Activated T-cell treated with anti-CD3 and anti-CD28 coated beads, Interleukin-2, amount 50 U/mL, for 24 hours (primary cell): ENCODE measurements around the gene NYNRIN.
"Not testable (repeated sequence)": the region's sequence is repeated elsewhere in the genome, so short reads cannot be mapped to it uniquely, and the experiment has no call there.

Experiments
- DNase-seq: peaks from one replicate; pipeline ENCODE4 v3.0.0-alpha.2; 2020
- H3K27ac Mint-ChIP-seq: 2 replicates; pipeline ENCODE4 v1.8.0; 2020; ENCODE audit warnings: mild to moderate bottlenecking, mixed read lengths
- H3K27me3 Mint-ChIP-seq: 2 replicates; pipeline ENCODE4 v1.8.0; 2020; ENCODE audit warnings: mixed read lengths
- H3K36me3 Mint-ChIP-seq: 2 replicates; pipeline ENCODE4 v1.8.0; 2020; ENCODE audit warnings: low read depth, mixed read lengths
- H3K4me1 Mint-ChIP-seq: 2 replicates; pipeline ENCODE4 v1.8.0; 2020; ENCODE audit warnings: low read depth, mixed read lengths
- H3K4me3 Mint-ChIP-seq: 2 replicates; pipeline ENCODE4 v1.8.0; 2020; ENCODE audit warnings: mild to moderate bottlenecking, moderate library complexity, mixed read lengths
- H3K9me3 Mint-ChIP-seq: 2 replicates; pipeline ENCODE4 v1.8.0; 2020; ENCODE audit warnings: mixed read lengths

The NYNRIN gene

DNA sequence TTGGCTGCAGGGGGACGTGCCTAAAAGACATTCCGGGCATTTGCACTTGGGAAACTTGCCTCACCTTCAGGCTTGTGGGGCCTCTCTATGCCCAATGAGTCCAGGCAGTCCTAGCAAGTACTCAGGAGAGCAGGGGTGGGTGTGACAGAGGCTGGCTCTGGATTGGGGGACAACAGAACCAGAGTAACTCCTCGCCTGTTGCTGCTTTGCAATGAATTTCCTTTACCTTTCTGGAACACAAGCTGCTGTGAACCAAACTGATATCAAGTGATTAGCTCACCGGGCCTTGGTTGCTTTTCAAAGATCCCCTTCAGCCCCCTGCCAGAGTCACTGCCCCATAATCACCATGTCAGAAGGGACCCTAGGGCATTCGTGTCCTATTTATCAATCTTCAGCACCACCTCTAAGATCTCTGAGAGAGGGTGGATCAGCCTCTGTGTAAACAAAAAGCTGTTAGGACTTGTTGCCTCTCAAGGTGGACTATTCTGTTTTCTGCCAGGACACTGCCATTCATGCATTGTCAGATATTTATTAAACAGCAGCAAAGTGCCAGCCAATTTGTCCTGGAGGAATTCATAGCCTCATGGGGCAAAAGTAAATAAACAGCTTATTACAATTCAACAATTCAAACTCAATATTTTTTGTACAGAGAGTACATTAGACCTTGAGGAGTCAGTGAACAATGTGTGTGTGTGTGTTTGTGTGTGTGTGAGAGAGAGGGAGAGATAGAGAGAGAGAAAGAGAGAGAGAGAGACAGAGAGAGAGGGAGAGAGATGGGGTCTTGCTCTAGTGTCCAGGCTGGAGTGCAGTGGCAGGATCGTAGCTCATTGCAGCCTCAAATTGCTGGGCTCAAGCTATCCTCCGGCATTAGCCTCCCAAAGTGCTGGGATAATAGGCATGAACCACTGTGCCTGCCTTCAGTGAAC, 19.6 kb upstream of the NYNRIN start:
- peaks cover 3% of the 10 kb centered on the region for H3K27me3 Mint-ChIP-seq
- H3K9me3 Mint-ChIP-seq = no peaks in the 10 kb centered on the region
- peaks cover 2% of the 10 kb centered on the region for H3K4me1 Mint-ChIP-seq
- no peak overlapping the region for H3K27ac Mint-ChIP-seq
- no peak overlapping the region for H3K4me3 Mint-ChIP-seq
- H3K36me3 Mint-ChIP-seq = no peaks in the 10 kb centered on the region
- DNase-seq = no peak

DNA sequence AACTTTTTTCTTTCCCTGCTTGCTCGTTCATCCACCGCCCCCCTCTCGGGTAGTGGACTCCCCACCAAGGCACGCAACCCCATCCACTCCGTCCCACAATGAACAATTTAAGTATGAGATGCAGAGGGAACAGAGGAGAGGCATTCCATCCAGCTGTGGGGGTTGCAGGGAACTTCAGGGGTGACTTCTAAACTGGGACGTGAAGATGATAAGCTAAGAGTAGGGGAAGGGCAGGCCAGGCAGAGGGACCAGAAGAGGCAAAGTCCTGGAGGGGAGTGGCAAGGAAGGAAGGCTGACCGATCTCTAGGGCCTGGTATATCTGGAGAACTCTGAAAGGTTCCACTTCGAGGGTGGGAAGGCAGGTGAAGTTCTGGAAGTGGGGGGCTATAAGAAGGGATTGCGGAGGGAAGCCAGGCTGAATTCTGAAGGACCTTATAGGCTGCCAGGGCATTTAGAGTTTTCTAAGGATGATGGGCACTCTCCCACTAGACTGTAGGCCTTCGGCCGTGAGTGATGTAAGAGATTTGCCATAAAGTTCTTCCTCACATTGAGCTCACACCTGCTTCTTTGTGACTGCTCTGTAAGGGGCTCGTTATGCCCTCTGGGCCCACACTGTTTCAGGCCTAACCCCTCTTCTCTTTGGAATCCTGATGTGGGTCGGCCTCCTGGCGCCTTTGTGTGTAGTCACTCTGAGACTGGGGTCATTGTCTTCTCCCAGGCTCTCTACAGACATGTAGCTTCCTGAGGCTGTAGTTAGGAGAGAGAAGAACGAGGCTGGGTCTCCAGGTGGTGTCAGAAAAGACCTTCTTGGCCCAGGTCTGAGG, 18.7 kb upstream of the NYNRIN start:
- H3K4me1 Mint-ChIP-seq = peaks cover 2% of the 10 kb centered on the region

DNA sequence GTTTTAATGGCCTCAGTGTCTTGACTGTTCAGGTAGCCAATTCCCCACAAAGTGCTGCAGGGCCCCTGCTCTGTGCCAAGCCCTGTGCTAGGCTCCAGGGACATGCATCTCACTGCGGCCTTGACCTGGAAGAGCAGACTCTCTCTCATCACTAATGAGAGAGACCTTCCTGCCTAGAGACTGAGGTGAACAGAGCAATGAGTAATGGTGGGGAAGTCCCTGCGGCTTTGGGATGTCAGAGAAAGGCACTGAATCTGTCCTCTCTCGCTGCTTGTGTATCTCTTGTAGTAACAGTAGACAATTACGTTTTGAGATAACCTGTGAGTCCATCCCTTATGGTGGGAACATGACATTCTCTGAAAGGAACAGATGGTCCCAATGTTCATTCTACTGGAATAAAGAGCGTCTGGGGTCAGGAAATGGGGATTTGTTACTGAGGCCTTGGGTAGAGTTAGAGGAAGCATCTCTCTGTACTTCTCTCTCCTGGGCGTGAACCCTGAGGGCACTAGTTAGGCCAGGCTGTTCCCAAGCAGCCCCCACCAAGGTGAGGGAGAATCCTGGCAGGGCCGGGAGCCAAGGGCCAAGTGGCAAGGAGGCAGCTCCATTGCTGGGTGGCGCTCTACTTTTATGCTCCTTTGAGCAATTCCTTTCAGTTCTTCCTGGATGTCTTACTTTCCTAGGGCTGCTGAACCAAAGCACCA, 17.3 kb upstream of the NYNRIN start:
- Mint-ChIP-seq H3K4me1 (peaks cover 2% of the 10 kb centered on the region), H3K4me3 (no peak overlapping the region), H3K9me3 (no peaks in the 10 kb centered on the region), H3K27me3 (no peaks in the 10 kb centered on the region), H3K27ac (no peak overlapping the region), H3K36me3 (no peaks in the 10 kb centered on the region)
- no peak for DNase-seq

More for the DNA sequence above, 18.7 kb upstream of the NYNRIN start:
- no peak for DNase-seq
- Mint-ChIP-seq H3K4me3 (no peak overlapping the region), H3K36me3 (no peaks in the 10 kb centered on the region), H3K27me3 (peaks cover 3% of the 10 kb centered on the region), H3K27ac (no peak overlapping the region), H3K9me3 (no peaks in the 10 kb centered on the region)

DNA sequence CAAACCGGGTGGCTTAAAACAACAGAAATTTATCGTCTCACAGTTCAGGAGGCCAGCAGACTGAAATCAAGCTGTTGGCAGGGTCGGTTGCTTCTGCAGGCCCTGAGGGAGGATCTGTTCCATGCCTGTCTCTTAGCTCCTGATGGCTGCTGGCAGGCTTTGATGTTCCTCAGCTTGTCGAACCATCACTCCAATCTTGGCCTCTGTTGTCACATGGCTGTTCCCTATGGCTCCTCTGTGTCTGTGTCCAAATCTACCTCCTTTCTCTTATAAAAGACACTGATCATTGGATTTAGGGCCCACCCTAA, 16.8 kb upstream of the NYNRIN start:
- Mint-ChIP-seq H3K4me3 (no peak overlapping the region), H3K27me3 (no peaks in the 10 kb centered on the region), H3K4me1 (peaks cover 2% of the 10 kb centered on the region), H3K36me3 (no peaks in the 10 kb centered on the region), H3K27ac (no peak overlapping the region), H3K9me3 (no peaks in the 10 kb centered on the region)
- no peak for DNase-seq

DNA sequence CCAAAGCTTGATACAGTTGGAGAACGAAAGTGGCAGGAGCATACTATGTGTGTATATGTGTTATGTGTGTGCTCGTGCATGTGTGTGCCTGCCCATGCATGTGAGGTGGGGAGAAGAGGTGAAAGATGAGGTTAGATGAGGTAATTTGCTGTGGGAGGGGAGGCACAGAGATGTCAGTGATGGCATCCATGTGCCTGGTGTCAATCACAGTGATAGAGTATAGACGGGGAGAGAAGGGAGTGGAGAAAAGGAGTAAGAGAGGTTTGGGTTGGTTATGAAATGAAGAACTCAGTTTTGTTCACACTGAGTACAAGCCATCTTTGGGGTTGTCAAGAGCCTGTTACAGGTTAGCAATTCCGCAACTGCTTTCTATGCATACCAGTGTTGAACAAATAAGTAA, 14.6 kb upstream of the NYNRIN start:
- H3K9me3 Mint-ChIP-seq = no peaks in the 10 kb centered on the region
- no peak for DNase-seq
- H3K36me3 Mint-ChIP-seq = no peaks in the 10 kb centered on the region
- H3K27ac Mint-ChIP-seq = no peak overlapping the region
- H3K27me3 Mint-ChIP-seq = no peaks in the 10 kb centered on the region
- H3K4me1 Mint-ChIP-seq = peaks cover 2% of the 10 kb centered on the region
- no peak overlapping the region for H3K4me3 Mint-ChIP-seq

DNA sequence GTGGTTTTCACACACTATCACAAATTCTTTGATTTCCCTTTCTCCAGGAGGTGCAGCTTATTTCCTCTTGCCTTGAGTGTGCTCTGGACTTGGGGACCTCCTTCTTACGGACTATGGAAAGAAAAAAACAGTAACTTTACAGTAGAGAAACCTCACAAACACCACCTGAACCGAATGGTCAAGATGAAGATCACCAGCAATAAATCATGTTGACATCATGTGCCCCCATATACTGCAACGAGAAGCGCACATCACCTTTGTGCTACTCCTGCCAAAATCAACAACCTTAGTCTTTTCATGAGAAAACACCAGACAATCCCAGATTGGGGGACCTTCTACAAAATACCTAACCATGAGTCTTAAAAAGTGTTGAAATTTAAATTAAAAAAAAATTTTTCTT, 13.3 kb upstream of the NYNRIN start:
- Mint-ChIP-seq H3K27me3 (peaks cover 4% of the 10 kb centered on the region), H3K36me3 (no peaks in the 10 kb centered on the region), H3K4me1 (peaks cover 2% of the 10 kb centered on the region), H3K9me3 (no peaks in the 10 kb centered on the region), H3K27ac (no peak overlapping the region), H3K4me3 (no peak overlapping the region)
- no peak for DNase-seq

DNA sequence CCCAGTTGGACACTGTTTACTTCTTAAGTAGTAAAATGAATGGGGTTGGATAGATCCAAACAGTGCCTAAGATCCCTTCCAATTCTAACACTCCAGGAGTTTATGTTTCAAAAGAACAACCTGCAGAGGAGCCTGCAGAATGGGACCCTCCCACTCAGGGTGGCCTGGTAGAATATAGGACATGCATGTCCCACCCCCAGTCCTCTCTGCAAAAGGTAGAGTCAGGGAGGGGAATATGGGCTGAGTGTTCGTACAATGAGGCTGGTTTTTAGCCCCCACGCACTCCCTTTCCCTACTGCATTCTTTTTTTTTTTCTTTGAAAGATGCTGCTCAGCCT, 11.8 kb upstream of the NYNRIN start:
- peaks cover 13% of the 10 kb centered on the region for H3K27me3 Mint-ChIP-seq

DNA sequence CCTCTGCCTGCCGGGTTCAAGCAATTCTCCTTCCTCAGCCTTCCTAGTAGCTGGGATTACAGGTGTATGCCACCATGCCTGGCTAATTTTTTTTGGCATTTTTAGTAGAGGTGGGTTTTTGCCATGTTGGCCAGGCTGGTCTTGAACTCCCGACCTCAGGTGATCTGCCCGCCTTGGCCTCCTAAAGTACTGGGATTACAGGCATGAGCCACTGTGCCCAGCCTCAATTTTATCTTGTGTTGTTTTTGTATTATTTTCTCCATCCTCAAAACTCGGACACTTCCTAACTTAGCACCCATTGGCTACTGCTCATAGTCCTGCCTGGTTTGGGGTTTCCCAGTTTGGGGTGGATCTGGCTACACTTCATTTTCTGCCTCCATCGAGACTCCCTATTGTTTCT, 11.2 kb upstream of the NYNRIN start:
- H3K9me3 Mint-ChIP-seq, H3K4me1 Mint-ChIP-seq, H3K36me3 Mint-ChIP-seq, H3K4me3 Mint-ChIP-seq, H3K27ac Mint-ChIP-seq, DNase-seq: not testable (repeated sequence)
- H3K27me3 Mint-ChIP-seq = peaks cover 13% of the 10 kb centered on the region

More for the DNA sequence above, 11.8 kb upstream of the NYNRIN start:
- no peak overlapping the region for H3K27ac Mint-ChIP-seq
- no peaks in the 10 kb centered on the region for H3K4me1 Mint-ChIP-seq
- no peaks in the 10 kb centered on the region for H3K36me3 Mint-ChIP-seq
- no peaks in the 10 kb centered on the region for H3K9me3 Mint-ChIP-seq
- no peak overlapping the region for H3K4me3 Mint-ChIP-seq
- DNase-seq = no peak

DNA sequence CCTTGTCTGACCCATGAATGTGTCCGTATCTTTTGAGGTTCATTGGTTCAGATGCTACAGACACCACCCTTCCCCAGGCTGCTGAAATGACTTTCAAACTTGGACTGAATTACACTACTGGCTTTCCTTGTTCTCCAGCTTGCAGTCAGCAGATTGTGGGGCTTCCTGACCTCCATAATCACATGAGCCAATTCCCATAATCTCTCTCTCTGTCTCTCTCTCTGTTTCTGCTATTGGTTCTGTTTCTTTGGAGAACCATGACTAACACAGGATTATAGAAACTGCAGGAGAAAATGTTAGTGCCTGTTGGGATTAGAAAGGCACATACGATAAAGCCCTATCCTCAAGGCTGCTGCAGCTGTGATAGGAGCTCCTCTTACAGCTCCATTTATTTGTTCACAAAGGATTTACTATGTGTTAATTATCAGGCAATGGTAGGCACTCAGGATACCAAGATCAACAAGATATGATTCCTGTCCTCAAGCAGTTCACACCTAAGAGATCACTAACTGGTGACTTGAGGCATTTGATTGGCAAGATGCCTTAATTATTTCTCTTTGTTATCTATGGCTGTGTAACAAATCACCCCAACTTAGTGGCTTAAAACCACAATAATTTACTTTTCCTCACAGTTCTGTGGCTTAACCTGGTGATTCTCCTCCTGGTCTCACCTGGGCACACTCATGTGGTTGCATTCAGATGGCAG, 10.2 kb upstream of the NYNRIN start:
- Mint-ChIP-seq H3K27me3 (peaks cover 13% of the 10 kb centered on the region), H3K27ac (no peak overlapping the region), H3K9me3 (no peaks in the 10 kb centered on the region), H3K36me3 (no peaks in the 10 kb centered on the region), H3K4me1 (no peaks in the 10 kb centered on the region), H3K4me3 (no peak overlapping the region)
- DNase-seq = no peak

DNA sequence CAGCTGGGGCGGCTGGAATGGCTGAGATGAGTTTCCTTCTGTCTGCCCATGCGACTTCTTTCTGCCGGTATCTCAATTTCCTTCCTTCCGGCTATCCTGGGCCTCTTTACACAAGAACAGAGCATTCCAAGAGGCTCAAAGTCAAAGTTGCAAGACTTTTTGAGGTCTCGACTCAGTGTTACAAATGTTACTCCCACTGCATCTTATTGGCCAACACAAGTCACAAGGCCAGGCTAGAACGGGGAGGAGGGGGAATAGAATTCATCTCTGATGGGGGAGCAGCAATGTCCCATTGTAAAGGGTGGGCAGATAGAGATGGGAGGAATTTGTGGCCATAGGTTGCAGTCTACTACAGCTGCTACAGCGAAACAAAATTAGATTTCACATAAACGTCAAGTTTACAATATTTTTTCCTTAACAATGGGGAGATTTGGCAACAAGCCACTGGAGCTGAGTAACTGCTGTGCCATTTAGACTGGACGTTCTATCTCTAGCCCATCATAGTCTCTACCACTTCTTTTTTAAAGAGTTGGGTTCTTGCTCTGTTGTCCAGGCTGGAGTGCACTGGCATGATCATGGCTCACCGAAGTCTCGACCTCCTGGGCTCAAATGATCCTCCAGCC, 9.5 kb upstream of the NYNRIN start:
- no peak for DNase-seq
- Mint-ChIP-seq H3K9me3 (no peaks in the 10 kb centered on the region), H3K27ac (no peak overlapping the region), H3K36me3 (no peaks in the 10 kb centered on the region), H3K4me1 (no peaks in the 10 kb centered on the region), H3K4me3 (no peak overlapping the region), H3K27me3 (peaks cover 13% of the 10 kb centered on the region)

DNA sequence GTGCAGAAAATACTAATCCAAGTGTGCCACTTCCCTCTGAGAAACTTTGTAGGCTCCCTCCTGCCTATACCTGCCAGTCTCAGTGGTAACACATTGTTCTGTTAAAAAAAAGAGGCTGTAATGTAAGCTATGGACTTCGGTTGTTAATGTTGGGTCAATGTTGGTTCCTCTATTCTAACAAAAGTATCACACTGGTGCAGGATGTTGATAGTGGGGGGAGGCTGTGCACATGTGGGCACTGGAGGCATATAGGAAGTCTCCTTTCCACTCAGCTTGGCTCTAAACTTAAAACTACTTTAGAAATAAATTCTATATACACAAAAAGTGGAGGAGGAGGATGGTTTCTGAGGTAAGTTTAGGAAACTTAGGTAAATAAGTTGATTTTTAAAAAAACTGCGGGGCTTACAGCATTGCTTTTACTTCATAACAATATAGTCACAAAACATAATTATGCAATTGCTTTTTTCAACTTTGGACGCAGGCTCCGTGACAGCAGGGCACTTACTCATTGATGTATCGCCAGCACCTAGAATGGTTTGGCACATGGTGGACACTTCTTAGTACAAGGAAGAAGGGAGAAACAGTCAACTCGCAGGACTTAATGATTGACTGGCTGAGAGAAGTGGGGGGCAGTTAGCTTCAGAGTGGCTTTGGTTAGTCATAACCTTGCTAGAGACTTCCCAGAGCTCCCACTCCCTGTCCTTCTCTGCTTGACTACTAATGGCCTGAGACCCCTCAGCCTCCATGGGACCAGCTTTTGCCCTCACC, 7.9 kb upstream of the NYNRIN start:
- Mint-ChIP-seq H3K27ac (no peak overlapping the region), H3K27me3 (peaks cover 13% of the 10 kb centered on the region), H3K4me1 (no peaks in the 10 kb centered on the region), H3K4me3 (no peak overlapping the region), H3K9me3 (no peaks in the 10 kb centered on the region), H3K36me3 (no peaks in the 10 kb centered on the region)
- no peak for DNase-seq

DNA sequence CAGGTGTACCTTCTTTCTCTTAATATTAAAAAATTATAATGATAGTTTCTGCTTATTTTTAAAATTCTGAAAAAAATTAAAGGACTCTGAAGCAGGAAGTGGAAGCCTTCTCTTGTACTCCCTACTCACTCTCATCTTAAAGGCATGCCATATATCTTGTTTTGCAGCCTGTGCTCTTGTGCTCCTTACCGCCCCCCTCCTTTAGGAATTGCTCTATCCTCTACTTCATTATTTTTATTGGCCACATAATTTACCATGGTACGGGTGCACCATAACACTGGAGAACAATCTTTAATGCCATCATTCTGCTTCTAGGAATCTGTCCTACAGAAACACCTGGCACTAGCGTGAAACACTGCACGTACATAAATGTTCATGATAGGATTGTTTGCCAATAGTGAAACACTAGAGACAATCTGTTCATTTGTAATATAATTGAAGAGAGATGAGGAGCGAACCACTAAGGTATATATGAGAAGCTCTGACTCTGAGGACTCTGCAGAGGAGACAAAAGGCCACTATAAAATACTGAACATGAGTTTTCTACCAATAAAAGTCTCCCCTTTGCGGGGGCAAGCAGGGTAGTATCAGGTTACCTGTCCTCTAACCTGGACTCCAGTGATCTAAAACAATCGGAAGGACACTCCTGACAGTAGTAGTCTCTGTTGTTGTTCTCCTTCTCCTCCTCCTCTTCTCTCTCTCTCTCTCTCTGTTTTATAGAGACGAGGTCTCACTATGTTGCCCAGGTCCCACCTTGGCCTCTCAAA, 6.3 kb upstream of the NYNRIN start:
- Mint-ChIP-seq H3K4me1 (no peaks in the 10 kb centered on the region), H3K27ac (no peak overlapping the region), H3K4me3 (no peak overlapping the region), H3K9me3 (no peaks in the 10 kb centered on the region), H3K36me3 (no peaks in the 10 kb centered on the region), H3K27me3 (peaks cover 13% of the 10 kb centered on the region)
- no peak for DNase-seq

DNA sequence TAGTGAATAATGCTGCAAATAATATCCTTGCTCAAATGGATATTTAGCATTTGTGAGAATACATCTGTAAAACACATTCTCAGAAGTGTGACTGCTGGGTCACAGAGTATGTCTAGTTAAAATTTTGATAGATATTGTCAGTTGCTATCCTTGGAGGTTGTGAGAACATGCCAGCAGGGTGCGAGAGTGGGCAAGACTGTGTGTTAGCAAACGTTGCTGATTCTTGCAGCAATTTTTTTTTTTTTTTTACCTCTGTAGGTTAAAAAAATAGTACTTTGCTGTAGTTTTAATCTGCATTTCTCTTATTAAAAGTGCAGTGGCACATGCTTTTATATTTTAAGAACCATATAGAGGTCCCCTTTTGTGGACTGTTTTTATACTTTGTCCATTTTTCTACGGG, 4.5 kb upstream of the NYNRIN start:
- Mint-ChIP-seq H3K27me3 (peaks cover 15% of the 10 kb centered on the region), H3K9me3 (no peaks in the 10 kb centered on the region), H3K4me3 (no peak overlapping the region), H3K4me1 (no peaks in the 10 kb centered on the region), H3K27ac (no peak overlapping the region), H3K36me3 (no peaks in the 10 kb centered on the region)
- no peak for DNase-seq
